ENCODE results near the gene CORIN.

CORIN gene

DNA sequence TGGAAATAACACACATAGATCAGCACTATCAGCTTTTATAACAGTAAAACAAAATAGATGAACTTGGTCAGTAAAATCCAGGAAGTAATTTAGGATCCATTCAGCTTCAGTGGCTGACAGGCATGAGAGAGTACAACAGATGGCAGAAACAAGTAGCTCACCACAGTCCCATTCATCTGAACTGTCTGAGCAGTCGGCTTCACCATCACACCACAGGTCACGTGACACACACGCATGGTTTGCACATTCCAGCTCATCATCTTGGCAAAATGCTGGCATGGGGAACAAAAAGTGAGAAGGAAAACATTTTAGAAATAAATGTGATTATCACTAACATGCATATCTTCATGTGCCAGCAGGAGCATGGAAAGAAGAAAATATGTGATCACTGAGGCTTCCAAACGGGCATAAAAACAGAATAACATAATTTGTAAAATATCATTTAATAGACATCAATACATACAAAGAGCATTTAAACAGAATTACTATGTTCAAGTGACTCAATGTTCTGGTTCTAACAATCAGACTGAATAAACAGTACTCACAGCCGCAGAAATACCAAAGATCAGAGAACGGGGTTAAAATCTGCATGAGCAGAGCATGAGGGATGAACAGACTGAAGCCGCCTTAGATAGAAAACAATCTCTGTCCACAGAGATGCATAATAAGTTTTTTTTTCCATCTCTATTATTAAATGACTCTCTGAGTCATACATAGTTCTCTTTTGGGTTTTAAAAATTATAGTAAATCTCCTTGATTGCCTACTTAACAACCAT lies 194.7 kb downstream of the CORIN start:
- no peak for DNase-seq (ENCODE audit: low read depth, low spot score)

DNA sequence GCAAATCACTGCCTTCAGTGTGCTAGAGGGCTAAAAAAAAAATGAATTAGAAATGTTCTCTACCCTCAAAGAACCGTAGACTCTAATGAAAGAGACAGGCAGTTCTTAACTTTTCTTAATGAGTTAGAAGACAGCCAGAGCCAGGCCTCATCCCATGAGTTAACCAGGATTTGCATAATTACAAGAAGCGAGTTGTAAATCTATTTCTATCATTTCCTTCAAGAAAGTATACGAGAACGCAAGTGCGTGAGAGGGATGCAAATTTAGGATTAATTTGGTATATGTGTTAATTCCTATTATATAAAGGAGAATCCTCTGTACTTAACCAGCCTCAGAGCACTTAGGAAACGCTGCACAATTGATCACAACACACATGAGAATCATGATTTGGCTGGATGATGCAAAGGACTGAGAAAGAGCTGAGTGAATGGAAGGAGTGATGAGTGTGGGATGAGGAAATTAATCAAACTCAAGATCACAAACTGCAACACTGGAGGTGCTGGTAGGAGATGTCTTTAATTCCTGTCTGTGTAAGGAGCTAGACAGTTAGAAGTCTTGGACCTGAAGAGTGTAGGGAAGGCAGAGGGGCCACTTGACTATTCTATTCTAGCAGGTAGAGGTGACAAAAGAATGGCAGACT lies 195.6 kb downstream of the CORIN start:
- no peak for DNase-seq (ENCODE audit: low read depth, low spot score)

DNA sequence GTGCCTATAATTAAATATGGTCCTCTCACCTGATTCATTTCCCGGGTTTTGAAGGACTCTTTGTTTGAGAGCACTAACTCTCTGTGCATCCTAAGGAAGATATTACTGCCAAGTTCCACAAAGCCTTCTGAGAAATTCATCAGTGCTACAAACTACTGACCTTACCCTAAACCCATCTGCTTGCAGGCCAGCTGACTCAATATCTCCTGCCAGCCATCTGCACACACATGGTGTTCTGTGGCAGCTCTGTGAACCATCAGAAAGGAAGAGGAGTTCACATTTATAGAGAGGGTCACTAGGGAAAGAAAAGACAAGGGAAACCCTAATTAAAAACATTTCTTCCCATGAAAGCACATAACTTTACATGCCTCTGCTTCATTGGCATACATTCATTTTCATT lies 196.1 kb downstream of the CORIN start:
- DNase-seq (ENCODE audit: low read depth, low spot score) = no peak

DNA sequence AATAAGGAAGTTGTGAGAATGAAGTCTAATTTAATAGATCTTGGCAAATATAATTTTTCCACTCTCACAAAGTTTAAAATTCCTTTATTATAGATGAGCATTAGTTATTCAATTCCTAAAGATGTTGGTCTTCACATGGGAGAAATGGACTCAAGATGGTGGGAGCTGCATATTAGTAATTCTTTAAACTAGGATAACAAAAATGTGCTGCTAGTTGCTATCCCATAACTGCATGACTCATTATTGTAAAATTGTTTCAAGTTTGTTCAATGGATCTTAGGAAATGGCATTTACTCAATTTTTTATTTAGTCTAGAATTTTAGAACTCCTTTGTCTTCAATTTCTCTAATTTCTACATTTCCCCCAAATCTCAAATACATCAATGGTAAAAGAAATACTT lies 197.0 kb downstream of the CORIN start:
- no peak for DNase-seq (ENCODE audit: low read depth, low spot score)

GRCh38 chr4:47639531-47639930 lies 198.3 kb downstream of the CORIN start:
- DNase-seq (ENCODE audit: low read depth, low spot score) = no peak

GRCh38 chr4:47631161-47631560 lies 206.7 kb downstream of the CORIN start:
- DNase-seq (ENCODE audit: low read depth, low spot score) = no peak

DNA sequence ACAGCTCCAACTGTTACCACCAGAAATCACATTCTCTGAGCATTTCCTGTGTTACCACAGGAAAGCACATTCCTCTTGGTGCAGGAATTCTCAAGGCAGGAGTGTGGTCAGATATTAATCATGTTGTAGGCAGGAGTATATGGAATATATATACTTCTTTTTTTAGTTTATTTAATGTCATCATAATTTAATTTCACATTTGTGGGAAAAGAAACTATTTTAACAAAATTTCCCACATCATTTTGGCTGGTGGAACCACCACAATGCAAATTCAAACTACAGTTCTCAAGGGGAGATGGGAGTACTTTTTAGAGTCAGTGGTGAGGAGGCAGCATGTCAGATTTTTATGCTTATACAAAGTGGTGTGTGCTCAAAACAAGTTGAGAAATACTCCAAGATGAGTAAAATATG lies 213.8 kb downstream of the CORIN start:
- DNase-seq (ENCODE audit: low read depth, low spot score) = no peak

DNA sequence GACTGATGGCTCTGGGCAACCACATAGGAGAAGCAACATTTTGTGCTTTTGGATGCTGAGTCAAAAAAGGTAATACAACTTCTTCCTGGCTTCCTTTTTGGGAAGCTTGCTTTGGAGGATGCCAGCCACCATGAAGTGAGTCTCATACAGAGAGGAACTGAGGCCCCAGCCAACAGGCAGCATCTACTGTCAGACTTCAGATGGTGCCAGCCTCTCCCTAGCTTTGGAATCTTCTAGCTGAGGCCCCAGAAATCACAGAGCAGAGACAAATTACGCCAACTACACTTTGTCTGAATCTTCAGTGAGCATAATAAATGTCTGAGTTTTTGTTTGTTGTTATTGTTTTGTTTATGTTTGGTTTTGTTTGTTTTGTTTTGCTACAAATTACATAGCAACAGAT lies 216.7 kb downstream of the CORIN start:
- no peak for DNase-seq (ENCODE audit: low read depth, low spot score)

DNA sequence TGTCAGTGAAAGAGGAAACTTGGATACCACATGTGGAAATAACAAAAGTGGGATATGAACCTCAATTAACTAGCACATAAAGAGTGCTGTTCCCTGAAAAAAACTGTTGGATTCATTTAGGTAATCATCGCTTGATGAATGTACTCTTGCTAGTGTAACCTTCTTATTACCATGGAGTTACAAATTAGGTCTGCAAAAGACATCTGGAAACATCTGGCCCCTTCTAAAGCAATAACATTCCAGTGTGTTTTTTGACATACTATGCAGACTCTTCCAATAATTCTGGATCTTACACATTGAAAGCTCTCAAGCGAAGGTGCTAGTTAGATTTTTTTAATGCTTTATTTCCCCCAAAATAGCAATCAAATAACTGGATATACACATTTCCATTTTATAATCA lies 218.2 kb downstream of the CORIN start:
- no peak for DNase-seq (ENCODE audit: low read depth, low spot score)

- DNase-seq (ENCODE audit: low read depth, low spot score) = no peak
Observed at GRCh38 chr4:47617607-47618006, 220.3 kb downstream of the CORIN start.

DNA sequence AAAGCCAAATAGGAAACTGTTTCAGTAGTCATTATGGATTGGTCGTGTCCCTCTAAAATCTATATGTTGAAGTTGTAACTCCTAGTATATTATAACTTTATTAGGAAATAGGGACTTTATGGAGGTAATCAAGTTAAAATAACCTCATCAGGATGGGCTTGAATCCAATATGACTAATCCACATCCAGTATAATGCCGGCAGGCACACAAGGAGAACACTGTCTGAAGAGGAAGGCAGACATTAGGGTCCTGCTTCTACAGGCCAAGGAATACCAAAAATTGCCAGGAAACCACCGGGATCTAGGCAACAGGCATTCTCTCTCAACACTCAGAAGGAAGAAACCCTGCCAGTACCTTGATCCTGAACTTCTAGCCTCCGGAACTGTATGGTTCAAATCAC lies 222.5 kb downstream of the CORIN start:
- no peak for DNase-seq (ENCODE audit: low read depth, low spot score)

- DNase-seq (ENCODE audit: low read depth, low spot score) = no peak
Observed at GRCh38 chr4:47612116-47613023, 225.5 kb downstream of the CORIN start.

DNA sequence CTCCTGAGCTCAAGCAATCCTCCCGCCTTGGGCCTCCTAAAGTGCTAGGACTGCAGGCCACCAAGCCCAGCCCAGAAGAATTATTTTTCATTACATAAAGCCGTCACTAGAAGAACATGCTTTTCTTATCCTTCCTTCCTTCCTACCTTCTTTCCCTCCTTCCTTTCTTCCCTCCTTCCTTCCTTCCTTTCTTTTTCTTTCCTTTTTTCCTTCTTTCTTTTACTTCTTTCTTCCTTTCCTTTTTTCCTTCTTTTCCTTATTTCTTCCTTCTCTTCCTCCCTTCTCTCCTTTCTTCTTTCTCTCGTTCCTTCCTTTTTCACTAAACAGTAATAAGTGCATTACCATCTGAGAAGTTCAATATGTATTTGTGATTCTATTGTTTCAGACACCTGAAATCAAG lies 231.4 kb downstream of the CORIN start:
- DNase-seq (ENCODE audit: low read depth, low spot score) = no peak

DNA sequence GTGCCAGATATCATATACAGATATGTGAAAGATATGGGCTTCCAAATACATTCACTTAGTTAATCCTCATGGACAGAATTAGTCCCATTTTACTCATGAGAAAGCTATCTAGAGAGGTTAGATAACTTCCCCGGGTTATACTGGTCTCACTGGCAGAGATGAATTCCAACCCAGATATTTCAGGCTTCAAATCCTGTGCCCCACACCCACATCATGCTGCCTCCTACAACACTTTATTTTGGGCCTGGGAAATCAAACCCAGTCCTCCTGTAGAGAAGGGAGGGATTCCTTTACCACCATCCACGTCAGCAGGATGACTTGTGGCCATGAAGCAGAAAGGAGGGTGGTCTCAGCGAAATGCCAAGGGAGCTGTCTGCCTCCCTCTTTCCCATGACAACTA lies 239.0 kb downstream of the CORIN start:
- no peak for DNase-seq (ENCODE audit: low read depth, low spot score)

GRCh38 chr4:47598320-47598719 lies 239.5 kb downstream of the CORIN start:
- DNase-seq (ENCODE audit: low read depth, low spot score) = no peak

DNA sequence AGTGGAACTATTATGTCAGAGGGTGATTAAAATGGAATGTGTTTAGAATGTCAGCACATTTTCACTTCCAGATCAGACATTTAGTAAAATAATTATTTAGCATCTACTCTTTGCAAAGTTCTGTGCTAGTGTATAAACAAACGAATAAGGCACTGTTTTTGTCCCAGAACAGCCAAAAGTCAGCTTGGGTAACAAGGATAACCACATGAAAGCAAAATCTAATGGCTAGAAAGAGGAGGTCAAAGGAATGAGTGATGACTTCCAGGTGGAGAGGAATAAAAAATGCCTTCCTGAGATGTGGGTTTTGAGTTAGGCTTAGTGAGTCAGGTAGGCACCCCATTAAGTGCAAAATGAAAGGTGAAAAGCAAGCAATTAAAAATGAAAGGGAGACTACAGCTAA lies 240.2 kb downstream of the CORIN start:
- DNase-seq (ENCODE audit: low read depth, low spot score) = no peak

- no peak for DNase-seq (ENCODE audit: low read depth, low spot score)
Observed at GRCh38 chr4:47590325-47590724, 247.5 kb downstream of the CORIN start.

DNA sequence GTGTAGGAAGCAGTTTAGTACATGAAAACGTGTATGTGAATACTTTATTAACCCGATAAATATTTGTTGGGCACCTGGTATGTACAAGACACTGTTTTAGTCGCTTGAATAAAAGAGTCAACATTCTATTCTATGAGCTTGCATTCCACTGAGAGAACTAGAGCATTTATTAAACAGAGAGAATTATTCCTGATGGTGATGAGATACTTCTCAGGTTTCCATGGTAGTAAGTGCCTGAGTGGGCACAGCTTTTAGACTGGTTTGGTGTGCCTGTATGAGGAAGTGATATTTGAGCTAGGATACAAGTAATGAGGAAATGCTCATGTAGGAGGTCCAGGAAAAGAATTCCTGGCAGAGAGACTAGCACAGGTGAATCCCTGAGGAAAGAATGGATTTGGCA lies 258.6 kb downstream of the CORIN start:
- no peak for DNase-seq (ENCODE audit: low read depth, low spot score)

GRCh38 chr4:47577779-47578553 lies 259.9 kb downstream of the CORIN start:
- DNase-seq (ENCODE audit: low read depth, low spot score) = peak; percentile 77

GRCh38 chr4:47572981-47573380 lies 264.9 kb downstream of the CORIN start:
- no peak for DNase-seq (ENCODE audit: low read depth, low spot score)

- no peak for DNase-seq (ENCODE audit: low read depth, low spot score)
Observed at GRCh38 chr4:47570816-47571215, 267.1 kb downstream of the CORIN start.

GRCh38 chr4:47567511-47567910 lies 270.4 kb downstream of the CORIN start:
- DNase-seq (ENCODE audit: low read depth, low spot score) = no peak
